Natural killer cell treated with Interleukin-12 subunit alpha and Interleukin-12 subunit beta and Interleukin-15 and Interleukin-18, amount 100 ng/mL, for 72 hours (primary cell): ENCODE measurements around the gene ACTL8. TPM values are rescaled to one million over a fixed set of nuclear protein-coding genes. Genes with fewer than 3 reads are reported as not detected.
A peak's percentile ranks its signal among the peaks of the same experiment; 100 is the strongest.

Experiments
- ATAC-seq, 2 donors: fragments of 150-1000 bp; cut with Tn5 transposase in 1 of 2; sonication (Bioruptor Pico), chemical (Tn5 transposase) in 1 of 2; 2 replicates each; pipeline ENCODE4 v1.10.0; 2021
- DNase-seq: peaks from one replicate; pipeline ENCODE4 v3.0.0; 2022; ENCODE audit warnings: low spot score
- H3K27ac Mint-ChIP-seq, 2 donors: 1 replicate in 1 of 2; 2 replicates in 1 of 2; pipeline ENCODE4 v1.8.0; 2022; ENCODE audit warnings: mixed read lengths in 2 of 2, mild to moderate bottlenecking in 1 of 2, moderate library complexity in 1 of 2
- H3K27me3 Mint-ChIP-seq, 2 donors: 1 replicate in 1 of 2; 2 replicates in 1 of 2; pipeline ENCODE4 v1.8.0; 2022; ENCODE audit warnings: mixed read lengths in 2 of 2
- H3K36me3 Mint-ChIP-seq: one replicate; pipeline ENCODE4 v1.8.0; 2022; ENCODE audit warnings: mixed read lengths
- H3K4me1 Mint-ChIP-seq, 2 donors: 1 replicate in 1 of 2; 2 replicates in 1 of 2; pipeline ENCODE4 v1.8.0; 2022; ENCODE audit warnings: low read depth in 2 of 2, mixed read lengths in 2 of 2, mild to moderate bottlenecking in 1 of 2
- H3K4me3 Mint-ChIP-seq: one replicate; pipeline ENCODE4 v1.8.0; 2022; ENCODE audit warnings: mixed read lengths
- H3K9me3 Mint-ChIP-seq: 2 replicates; pipeline ENCODE4 v1.8.0; 2022; ENCODE audit warnings: mixed read lengths
- total RNA-seq, 2 donors: library from RNA; stranded (reverse); gene quantifications; one replicate each; pipeline ENCODE4 v1.2.3, GENCODE V29; 2022

Gene ACTL8
- total RNA-seq, 2 donors from 2014 or later, result not detected

GRCh38 chr1:17765444-17766411 lies 10.6 kb downstream of the ACTL8 start:
- ATAC-seq, result no peak
- peaks cover 9 to 15% of the 10 kb centered on the region in 2 donors for H3K27me3 Mint-ChIP-seq
- H3K4me1 Mint-ChIP-seq, result no peaks in the 10 kb centered on the region
- no peaks in the 10 kb centered on the region for H3K36me3 Mint-ChIP-seq
- no peaks in the 10 kb centered on the region for H3K9me3 Mint-ChIP-seq
- H3K4me3 Mint-ChIP-seq, result no peak overlapping the region
- no peak overlapping the region for H3K27ac Mint-ChIP-seq
- DNase-seq, result no peak

- DNase-seq (no peak), ATAC-seq (peak in 1 of 2 donors; percentile 26)
- Mint-ChIP-seq H3K9me3 (no peaks in the 10 kb centered on the region), H3K36me3 (no peaks in the 10 kb centered on the region), H3K4me1 (no peaks in the 10 kb centered on the region), H3K4me3 (no peak overlapping the region), H3K27ac (peak overlapping the region in 1 of 2 donors; percentile 40), H3K27me3 (peaks cover 11 to 15% of the 10 kb centered on the region in 2 donors)
These were observed 13.6 kb downstream of the ACTL8 start for GRCh38 chr1:17768651-17769241.

- DNase-seq (no peak), ATAC-seq (no peak)
- Mint-ChIP-seq H3K36me3 (no peaks in the 10 kb centered on the region), H3K4me3 (no peak overlapping the region), H3K27ac (no peak overlapping the region), H3K4me1 (no peaks in the 10 kb centered on the region), H3K9me3 (no peaks in the 10 kb centered on the region), H3K27me3 (peaks cover 11 to 12% of the 10 kb centered on the region in 2 donors)
These were observed 15.8 kb downstream of the ACTL8 start for GRCh38 chr1:17770983-17771382.

GRCh38 chr1:17772615-17773212 lies 17.6 kb downstream of the ACTL8 start:
- Mint-ChIP-seq H3K36me3 (no peaks in the 10 kb centered on the region), H3K9me3 (no peaks in the 10 kb centered on the region), H3K27ac (no peak overlapping the region), H3K27me3 (peaks cover 0 to 9% of the 10 kb centered on the region in 2 donors), H3K4me1 (no peaks in the 10 kb centered on the region), H3K4me3 (no peak overlapping the region)
- DNase-seq (no peak), ATAC-seq (no peak)

GRCh38 chr1:17773591-17774326 lies 18.6 kb downstream of the ACTL8 start:
- H3K9me3 Mint-ChIP-seq, result no peaks in the 10 kb centered on the region
- peaks cover 0 to 3% of the 10 kb centered on the region in 2 donors for H3K27me3 Mint-ChIP-seq
- H3K27ac Mint-ChIP-seq, result no peak overlapping the region
- no peaks in the 10 kb centered on the region for H3K36me3 Mint-ChIP-seq
- no peak for ATAC-seq
- DNase-seq, result no peak
- no peaks in the 10 kb centered on the region for H3K4me1 Mint-ChIP-seq
- no peak overlapping the region for H3K4me3 Mint-ChIP-seq

- no peak for DNase-seq
- H3K4me3 Mint-ChIP-seq, result no peak overlapping the region
- peaks cover 0 to 3% of the 10 kb centered on the region in 2 donors for H3K27me3 Mint-ChIP-seq
- no peaks in the 10 kb centered on the region for H3K9me3 Mint-ChIP-seq
- H3K36me3 Mint-ChIP-seq, result no peaks in the 10 kb centered on the region
- no peaks in the 10 kb centered on the region for H3K4me1 Mint-ChIP-seq
- no peak for ATAC-seq
- no peak overlapping the region for H3K27ac Mint-ChIP-seq
These were observed 19.3 kb downstream of the ACTL8 start for GRCh38 chr1:17774452-17774851.

- Mint-ChIP-seq H3K36me3 (no peaks in the 10 kb centered on the region), H3K9me3 (no peaks in the 10 kb centered on the region), H3K4me3 (no peak overlapping the region), H3K27me3 (peaks cover 0 to 3% of the 10 kb centered on the region in 2 donors), H3K4me1 (no peaks in the 10 kb centered on the region), H3K27ac (no peak overlapping the region)
- no peak for ATAC-seq
- DNase-seq, result no peak
These were observed 20.7 kb downstream of the ACTL8 start for GRCh38 chr1:17775796-17776195.

- Mint-ChIP-seq H3K36me3 (no peaks in the 10 kb centered on the region), H3K27me3 (peaks cover 0 to under 1% of the 10 kb centered on the region in 2 donors), H3K4me3 (no peak overlapping the region), H3K27ac (no peak overlapping the region), H3K9me3 (no peaks in the 10 kb centered on the region), H3K4me1 (no peaks in the 10 kb centered on the region)
- no peak for ATAC-seq
- DNase-seq, result no peak
These were observed 21.3 kb downstream of the ACTL8 start for GRCh38 chr1:17776426-17776825.

- Mint-ChIP-seq H3K27me3 (no peaks in the 10 kb centered on the region), H3K9me3 (no peaks in the 10 kb centered on the region), H3K4me1 (no peaks in the 10 kb centered on the region), H3K36me3 (no peaks in the 10 kb centered on the region), H3K4me3 (no peak overlapping the region), H3K27ac (no peak overlapping the region)
- no peak for DNase-seq
- no peak for ATAC-seq
These were observed 22.2 kb downstream of the ACTL8 start for GRCh38 chr1:17777330-17777729.

GRCh38 chr1:17777818-17778217 lies 22.7 kb downstream of the ACTL8 start:
- Mint-ChIP-seq H3K9me3 (no peaks in the 10 kb centered on the region), H3K27me3 (no peaks in the 10 kb centered on the region), H3K36me3 (no peaks in the 10 kb centered on the region), H3K4me1 (no peaks in the 10 kb centered on the region), H3K4me3 (no peak overlapping the region), H3K27ac (no peak overlapping the region)
- no peak for ATAC-seq
- DNase-seq, result no peak

- Mint-ChIP-seq H3K27ac (no peak overlapping the region), H3K4me1 (no peaks in the 10 kb centered on the region), H3K36me3 (no peaks in the 10 kb centered on the region), H3K27me3 (peaks cover 5 to 7% of the 10 kb centered on the region in 2 donors), H3K9me3 (no peaks in the 10 kb centered on the region), H3K4me3 (no peak overlapping the region)
- DNase-seq (no peak), ATAC-seq (no peak)
These were observed 25.8 kb downstream of the ACTL8 start for GRCh38 chr1:17780916-17781315.

- no peak overlapping the region for H3K27ac Mint-ChIP-seq
- no peak for DNase-seq
- no peaks in the 10 kb centered on the region for H3K9me3 Mint-ChIP-seq
- H3K27me3 Mint-ChIP-seq, result peaks cover 17 to 23% of the 10 kb centered on the region in 2 donors
- no peak overlapping the region for H3K4me3 Mint-ChIP-seq
- no peak for ATAC-seq
- no peaks in the 10 kb centered on the region for H3K4me1 Mint-ChIP-seq
- H3K36me3 Mint-ChIP-seq, result no peaks in the 10 kb centered on the region
These were observed 34.8 kb downstream of the ACTL8 start for GRCh38 chr1:17789926-17790325.

- no peaks in the 10 kb centered on the region for H3K9me3 Mint-ChIP-seq
- peaks cover 17 to 22% of the 10 kb centered on the region in 2 donors for H3K27me3 Mint-ChIP-seq
- no peaks in the 10 kb centered on the region for H3K4me1 Mint-ChIP-seq
- no peak for DNase-seq
- ATAC-seq, result no peak
- H3K36me3 Mint-ChIP-seq, result no peaks in the 10 kb centered on the region
- H3K4me3 Mint-ChIP-seq, result no peak overlapping the region
- H3K27ac Mint-ChIP-seq, result no peak overlapping the region
These were observed 35.4 kb downstream of the ACTL8 start for GRCh38 chr1:17790383-17791054.
